NCI-H1694 treated with DMSO at 0.1 percent for 48 hours (cell line): ENCODE results near the gene KLHL13.

Experiments used
- DNase-seq: peaks from one replicate; lab custom pipeline; 2025; lab: John Stamatoyannopoulos, UW

Gene KLHL13

DNA sequence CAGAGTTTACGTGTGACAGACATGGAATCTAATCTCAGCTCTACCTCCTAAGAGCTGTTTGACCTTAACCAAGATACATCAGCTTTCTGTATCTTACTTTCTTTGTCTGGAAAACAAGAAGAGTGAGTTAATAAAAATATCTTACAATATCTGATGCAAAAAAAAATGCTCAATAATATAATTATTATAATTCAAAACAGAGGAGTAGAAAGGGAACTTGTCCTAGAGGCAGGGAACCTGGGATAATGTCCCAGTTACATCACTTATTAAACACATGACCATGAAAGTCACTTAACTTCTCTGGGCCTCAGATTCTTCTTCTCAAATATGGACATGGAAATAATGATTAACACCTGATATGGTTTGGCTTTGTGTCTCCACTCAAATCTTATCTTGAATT, 256.1 kb downstream of the KLHL13 start:
- no peak for DNase-seq

DNA sequence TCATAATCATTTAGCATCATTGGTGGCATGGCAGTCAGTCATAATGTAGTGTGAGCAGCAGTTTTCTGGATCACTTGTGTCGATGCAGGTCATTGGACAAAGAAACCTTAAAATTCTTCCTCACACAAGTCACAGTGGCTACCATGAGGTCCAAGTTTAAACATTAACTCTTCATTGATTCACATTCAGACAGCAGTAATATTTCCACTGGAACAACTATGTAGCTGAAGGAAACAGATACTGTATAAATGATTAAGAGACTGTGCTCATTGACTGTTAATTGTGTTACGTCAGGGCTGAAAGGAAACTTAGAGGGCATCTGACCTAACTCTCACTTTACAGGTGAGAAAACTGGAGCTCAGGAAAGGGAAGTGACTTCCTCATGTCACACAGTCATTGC, 261.8 kb downstream of the KLHL13 start:
- DNase-seq = no peak

DNA sequence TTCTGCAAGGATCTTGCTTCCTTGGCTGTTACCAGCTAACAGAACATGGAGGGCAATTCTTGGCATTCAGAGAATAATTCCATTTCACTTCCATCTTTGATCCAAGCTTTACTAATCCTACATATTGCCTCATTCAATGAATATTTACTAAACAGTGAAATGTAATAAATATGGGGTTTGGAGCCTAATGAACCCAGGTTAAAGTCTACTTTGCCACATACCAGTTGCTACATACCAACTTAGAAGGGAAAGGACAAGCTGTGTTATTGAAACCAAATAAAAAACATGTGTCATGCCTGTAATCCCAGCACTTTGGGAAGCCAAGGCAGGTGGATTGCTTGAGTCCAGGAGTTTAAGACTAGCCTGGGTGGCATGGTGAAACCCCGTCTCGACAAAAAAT, 265.6 kb downstream of the KLHL13 start:
- no peak for DNase-seq
